IPS-20b (cell line): Measurements from ENCODE around the gene WARS2.
A peak's percentile ranks its signal among the peaks of the same experiment; 100 is the strongest.
"Not testable (repeated sequence)": the region's sequence is repeated elsewhere in the genome, so short reads cannot be mapped to it uniquely, and the experiment has no call there.

ENCODE experiments used
- H3K27ac ChIP-seq: one replicate; pipeline ENCODE4 v1.5.1; 2013; ENCODE audit warnings: low read length
- H3K27me3 ChIP-seq: 2 replicates; pipeline ENCODE4 v1.6.1; 2013; ENCODE audit warnings: mild to moderate bottlenecking, low read length, inconsistent platforms; ENCODE audit not compliant: insufficient read depth
- H3K36me3 ChIP-seq: 2 replicates; pipeline ENCODE4 v1.6.1; 2013; ENCODE audit warnings: low read depth, mild to moderate bottlenecking, inconsistent platforms, low read length, moderate library complexity; ENCODE audit not compliant: insufficient read depth
- H3K4me1 ChIP-seq: 2 replicates; pipeline ENCODE4 v1.6.1; 2013; ENCODE audit warnings: mild to moderate bottlenecking, control low read depth, inconsistent platforms, low read length, moderate library complexity; ENCODE audit not compliant: insufficient read depth
- H3K4me3 ChIP-seq: 2 replicates; pipeline ENCODE4 v1.5.1; 2013; ENCODE audit warnings: mild to moderate bottlenecking, low read length, inconsistent platforms
- H3K9ac ChIP-seq: 2 replicates; pipeline ENCODE4 v1.6.1; 2013; ENCODE audit warnings: low read depth, mild to moderate bottlenecking, inconsistent platforms, low read length, moderate library complexity
- H3K9me3 ChIP-seq: 2 replicates; pipeline ENCODE4 v1.6.1; 2013; ENCODE audit warnings: mild to moderate bottlenecking, low read depth, low read length, inconsistent platforms; ENCODE audit not compliant: insufficient read depth

Gene WARS2

GRCh38 chr1:119159966-119160365, 19.5 kb upstream of the WARS2 start:
- Histone ChIP-seq H3K27me3 (no peaks in the 10 kb centered on the region), H3K36me3 (peaks cover 50% of the 10 kb centered on the region), H3K9ac (no peak overlapping the region), H3K27ac (no peak overlapping the region), H3K9me3 (peaks cover 16% of the 10 kb centered on the region), H3K4me3 (no peak overlapping the region), H3K4me1 (no peaks in the 10 kb centered on the region)

GRCh38 chr1:119159111-119159510, 18.7 kb upstream of the WARS2 start:
- Histone ChIP-seq H3K9me3 (peaks cover 16% of the 10 kb centered on the region), H3K4me1 (no peaks in the 10 kb centered on the region), H3K27me3 (no peaks in the 10 kb centered on the region), H3K4me3 (no peak overlapping the region), H3K9ac (no peak overlapping the region), H3K36me3 (peaks cover 50% of the 10 kb centered on the region), H3K27ac (no peak overlapping the region)

- H3K4me1 ChIP-seq, H3K9ac ChIP-seq, H3K4me3 ChIP-seq, H3K27me3 ChIP-seq, H3K27ac ChIP-seq: not testable (repeated sequence)
- Histone ChIP-seq H3K9me3 (peaks cover 16% of the 10 kb centered on the region), H3K36me3 (peaks cover 38% of the 10 kb centered on the region)
These were observed 16.3 kb upstream of the WARS2 start for GRCh38 chr1:119156761-119157160.

- peaks cover 25% of the 10 kb centered on the region for H3K36me3 ChIP-seq
- H3K4me3 ChIP-seq, H3K27me3 ChIP-seq, H3K27ac ChIP-seq, H3K4me1 ChIP-seq, H3K9ac ChIP-seq: not testable (repeated sequence)
- peaks cover 16% of the 10 kb centered on the region for H3K9me3 ChIP-seq
These were observed 14.6 kb upstream of the WARS2 start for GRCh38 chr1:119155069-119155468.

GRCh38 chr1:119150150-119150549, 9.7 kb upstream of the WARS2 start:
- Histone ChIP-seq H3K36me3 (peaks cover 7% of the 10 kb centered on the region; the same call in 1 of the 2 replicates), H3K27me3 (no peaks in the 10 kb centered on the region), H3K4me1 (no peaks in the 10 kb centered on the region; the same call in 1 of the 2 replicates), H3K9me3 (no peaks in the 10 kb centered on the region), H3K9ac (no peak overlapping the region), H3K27ac (no peak overlapping the region), H3K4me3 (no peak overlapping the region)

GRCh38 chr1:119147661-119148090, 7.2 kb upstream of the WARS2 start:
- no peak overlapping the region for H3K27ac ChIP-seq
- no peak overlapping the region for H3K4me3 ChIP-seq
- no peaks in the 10 kb centered on the region for H3K9me3 ChIP-seq
- H3K9ac ChIP-seq = no peak overlapping the region
- H3K27me3 ChIP-seq = no peaks in the 10 kb centered on the region
- H3K36me3 ChIP-seq = peaks cover 12% of the 10 kb centered on the region; the same call in 1 of the 2 replicates
- H3K4me1 ChIP-seq = no peaks in the 10 kb centered on the region; the same call in 1 of the 2 replicates

GRCh38 chr1:119146466-119146865, 6.0 kb upstream of the WARS2 start:
- H3K9ac ChIP-seq = no peak overlapping the region
- no peaks in the 10 kb centered on the region for H3K9me3 ChIP-seq
- H3K4me3 ChIP-seq = no peak overlapping the region
- H3K36me3 ChIP-seq = peaks cover 12% of the 10 kb centered on the region; the same call in 1 of the 2 replicates
- H3K27me3 ChIP-seq = no peaks in the 10 kb centered on the region
- H3K4me1 ChIP-seq = peaks cover 2% of the 10 kb centered on the region; the same call in 1 of the 2 replicates
- no peak overlapping the region for H3K27ac ChIP-seq

- H3K4me1 ChIP-seq = peaks cover 5% of the 10 kb centered on the region; the same call in 1 of the 2 replicates
- no peak overlapping the region for H3K9ac ChIP-seq
- H3K4me3 ChIP-seq = no peak overlapping the region
- peaks cover 12% of the 10 kb centered on the region; the same call in 1 of the 2 replicates for H3K36me3 ChIP-seq
- no peaks in the 10 kb centered on the region for H3K27me3 ChIP-seq
- H3K9me3 ChIP-seq = no peaks in the 10 kb centered on the region
- no peak overlapping the region for H3K27ac ChIP-seq
These were observed 4.4 kb upstream of the WARS2 start for GRCh38 chr1:119144813-119145212.

- Histone ChIP-seq H3K4me1 (peaks cover 5% of the 10 kb centered on the region; the same call in 1 of the 2 replicates), H3K27ac (no peak overlapping the region), H3K27me3 (no peaks in the 10 kb centered on the region), H3K36me3 (peaks cover 12% of the 10 kb centered on the region; the same call in 1 of the 2 replicates), H3K9ac (no peak overlapping the region), H3K9me3 (no peaks in the 10 kb centered on the region), H3K4me3 (no peak overlapping the region)
These were observed 3.3 kb upstream of the WARS2 start for GRCh38 chr1:119143706-119144105.

- no peaks in the 10 kb centered on the region for H3K27me3 ChIP-seq
- H3K9me3 ChIP-seq = no peaks in the 10 kb centered on the region
- peaks cover 5% of the 10 kb centered on the region; the same call in 1 of the 2 replicates for H3K4me1 ChIP-seq
- H3K27ac ChIP-seq = no peak overlapping the region
- peak overlapping the region; percentile 81 for H3K4me3 ChIP-seq
- peak overlapping the region; percentile 82; the same call in 1 of the 2 replicates for H3K9ac ChIP-seq
- H3K36me3 ChIP-seq = peaks cover 8% of the 10 kb centered on the region; the same call in 1 of the 2 replicates
These were observed 1.2 kb upstream of the WARS2 start for GRCh38 chr1:119141660-119142059.

GRCh38 chr1:119141020-119141424, 569 bp upstream of the WARS2 start:
- Histone ChIP-seq H3K36me3 (peaks cover 5% of the 10 kb centered on the region; the same call in 1 of the 2 replicates), H3K4me3 (peak overlapping the region; percentile 81), H3K4me1 (peaks cover 5% of the 10 kb centered on the region; the same call in 1 of the 2 replicates), H3K27ac (peak overlapping the region; percentile 49), H3K9ac (peak overlapping the region; percentile 82), H3K27me3 (no peaks in the 10 kb centered on the region), H3K9me3 (no peaks in the 10 kb centered on the region)

- peak overlapping the region; percentile 81 for H3K4me3 ChIP-seq
- H3K9ac ChIP-seq = peak overlapping the region; percentile 82; the same call in 1 of the 2 replicates
- no peak overlapping the region for H3K27ac ChIP-seq
- H3K9me3 ChIP-seq = no peaks in the 10 kb centered on the region
- H3K27me3 ChIP-seq = no peaks in the 10 kb centered on the region
- H3K4me1 ChIP-seq = peaks cover 5% of the 10 kb centered on the region; the same call in 1 of the 2 replicates
- peaks cover 5% of the 10 kb centered on the region; the same call in 1 of the 2 replicates for H3K36me3 ChIP-seq
These were observed 636 bp downstream of the WARS2 start for GRCh38 chr1:119139857-119140176.
